ENCODE data around the gene ZNF287.
A peak's percentile ranks its signal among the peaks of the same experiment; 100 is the strongest.

The ZNF287 gene

DNA sequence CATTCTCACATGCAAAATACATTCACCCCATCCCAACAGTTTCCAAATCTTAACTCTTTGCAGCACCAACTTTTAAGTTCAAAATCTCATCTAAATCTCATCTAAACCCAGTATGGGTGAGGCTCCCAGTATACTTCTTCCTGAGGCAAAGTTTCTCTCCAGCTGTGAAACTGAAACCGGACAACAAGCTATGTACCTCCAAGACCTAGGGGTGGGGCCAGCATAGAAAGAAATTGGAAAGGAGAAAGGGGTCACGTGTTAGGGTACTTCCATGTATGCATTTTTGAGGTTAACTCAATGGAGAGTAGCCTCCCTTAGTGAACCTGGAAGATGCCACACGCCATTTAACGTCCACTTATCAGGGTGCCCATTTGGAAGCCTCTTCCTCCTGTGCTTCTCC is 53.1 kb downstream of the ZNF287 start:
- DNase-seq, result no peak

DNA sequence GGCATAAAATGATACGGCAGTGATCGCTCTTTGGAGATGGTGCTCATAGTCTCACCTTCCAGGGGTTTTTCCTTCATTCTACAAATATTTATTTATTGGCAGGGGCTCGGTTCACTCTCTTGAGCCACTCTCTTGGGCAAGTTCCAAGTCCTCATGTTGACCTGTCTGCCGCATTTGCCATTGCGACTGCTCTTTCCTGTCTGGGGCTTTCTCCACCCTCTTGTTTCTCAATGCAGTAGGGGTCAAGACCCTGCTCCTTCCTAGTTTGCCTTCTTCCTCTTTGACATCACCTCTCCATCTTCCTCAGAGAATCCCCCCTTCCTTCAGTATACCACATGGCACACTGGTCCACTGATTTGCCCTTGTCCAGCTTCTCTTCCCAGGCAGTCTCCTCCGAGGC is 55.1 kb downstream of the ZNF287 start:
- no peak for DNase-seq

DNA sequence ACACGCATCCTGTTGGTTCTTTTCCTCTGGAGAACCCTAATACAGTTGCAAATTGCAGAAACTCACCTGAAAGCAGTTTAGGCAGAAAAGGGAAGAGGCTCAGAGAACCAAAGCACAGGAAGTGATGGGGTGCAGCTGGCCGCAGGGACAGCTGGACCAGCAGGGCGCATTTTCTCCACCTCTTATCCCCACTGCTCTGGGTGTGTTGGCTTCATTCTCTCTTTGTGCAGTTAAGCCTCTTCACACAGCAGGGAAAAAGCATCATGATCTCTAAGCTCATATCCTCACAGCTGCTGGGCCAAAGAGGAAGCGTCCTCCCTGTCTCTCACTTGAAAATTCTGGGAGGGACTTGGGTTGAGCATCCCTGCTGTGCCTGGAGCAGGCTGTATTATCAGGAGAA is 57.0 kb downstream of the ZNF287 start:
- DNase-seq, result peak; percentile 34

DNA sequence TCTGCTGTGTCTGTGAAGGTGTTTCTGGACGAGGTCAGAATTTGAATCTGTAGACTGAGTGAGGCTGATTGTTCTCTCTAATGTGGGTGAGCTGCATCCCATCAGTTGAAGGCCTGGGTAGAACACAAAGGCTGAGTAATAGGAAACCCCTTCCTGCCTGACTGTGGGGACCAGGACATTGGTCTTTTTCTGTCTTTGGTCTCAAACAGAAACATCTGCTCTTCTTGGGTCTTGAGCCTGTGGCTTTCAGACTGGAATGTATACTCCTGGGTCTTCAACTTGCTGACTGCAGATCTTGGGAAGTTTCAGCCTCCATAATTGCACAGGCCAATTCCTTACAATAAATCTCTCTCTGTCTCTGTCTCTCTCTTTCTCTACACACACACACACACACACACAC is 57.4 kb downstream of the ZNF287 start:
- DNase-seq, result no peak

DNA sequence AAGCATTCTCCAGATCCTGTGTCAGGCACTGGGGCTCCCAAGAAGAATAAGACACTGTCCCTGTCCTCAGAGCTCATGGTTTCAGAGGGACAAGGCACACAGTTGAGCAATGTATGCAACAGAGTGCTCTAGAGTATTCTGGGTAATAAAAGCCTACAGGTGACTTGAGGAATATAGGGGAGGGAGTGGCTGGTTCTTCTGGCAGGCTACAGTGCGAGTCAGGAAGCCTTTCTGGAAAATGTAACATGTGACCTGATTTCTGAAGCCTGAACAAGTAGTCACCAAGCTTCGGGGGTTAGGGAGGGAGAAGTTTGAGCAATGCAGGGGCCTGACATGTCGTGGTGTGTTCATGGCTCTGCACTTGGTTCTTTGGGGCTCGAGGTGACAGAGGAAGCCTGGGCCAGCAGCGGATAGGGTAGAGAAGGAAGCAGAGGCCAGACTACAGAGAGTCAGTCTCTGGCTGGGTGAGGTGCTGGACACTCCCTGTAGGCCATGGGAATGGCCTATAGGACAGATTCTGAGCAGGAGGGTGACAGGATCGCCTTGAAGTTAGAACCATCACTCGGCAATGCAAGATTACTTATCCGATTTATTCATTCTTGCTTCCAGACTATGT is 61.0 kb downstream of the ZNF287 start:
- DNase-seq, result no peak

DNA sequence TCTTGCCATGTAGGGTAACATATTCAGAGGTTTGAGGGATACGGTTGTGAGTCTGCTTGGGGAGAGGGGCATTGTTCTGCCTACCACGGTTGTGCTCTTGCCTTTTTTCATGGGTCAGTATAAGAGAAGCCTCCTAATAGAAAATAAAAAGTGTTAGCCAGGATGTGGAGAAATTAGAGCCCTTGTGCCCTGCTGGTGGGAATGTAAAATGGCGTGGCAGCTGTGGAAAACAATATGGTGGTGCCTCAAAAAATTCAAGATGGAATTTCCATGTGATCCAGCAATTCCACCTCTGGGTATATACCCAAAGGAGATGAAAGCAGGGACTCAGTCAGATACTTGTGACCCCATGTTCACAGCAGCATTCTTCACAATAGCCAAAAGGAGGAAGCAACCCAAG is 62.8 kb downstream of the ZNF287 start:
- DNase-seq, result no peak

DNA sequence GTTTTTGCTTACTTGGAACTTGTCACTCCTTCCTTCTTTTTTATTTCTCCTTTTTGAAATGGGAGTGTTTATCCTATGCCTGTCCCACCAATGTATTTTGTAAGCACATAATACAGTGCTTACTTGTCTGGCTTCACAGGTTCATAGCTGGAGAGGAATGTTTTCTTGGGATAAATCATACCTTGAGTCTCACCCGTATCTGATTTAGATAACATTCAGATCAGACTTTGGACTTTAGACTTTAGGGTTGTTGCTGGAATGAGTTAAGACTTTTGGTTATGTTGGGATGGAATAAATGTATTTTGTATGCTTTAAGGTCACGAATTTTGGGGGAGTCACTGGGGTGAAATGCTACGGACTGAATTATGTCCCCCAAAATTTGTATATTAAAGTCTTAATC is 64.0 kb downstream of the ZNF287 start:
- no peak for DNase-seq
